K562 (cell line): Measurements from ENCODE around the gene NBEAL1. TPM values are rescaled to one million over a fixed set of nuclear protein-coding genes. Genes with fewer than 3 reads are reported as not detected.

Experiments
- ATAC-seq: fragments of 200-7000 bp; cut with Tn5 transposase; 3 replicates; pipeline ENCODE4 v1.9.1; 2020; ENCODE audit warnings: moderate library complexity
- BruUV-seq: library from RNA; stranded (reverse); fragments of 400-500 nt; replicated peaks from 2 replicates; lab custom pipeline; 2021; lab: Mats Ljungman, UMichigan
- CTCF ChIA-PET: fragments of 300-600 bp; formaldehyde crosslinking; extraction: SDS; loops from one replicate; lab custom pipeline; 2021; ENCODE audit warnings: low intra/inter-chr PET ratio; lab: Yijun Ruan, JAX
- POLR2A ChIA-PET: fragments of 300-600, 350-650 bp; sonication (Branson Sonifier 250); formaldehyde crosslinking; extraction: SDS; loops from one replicate; lab custom pipeline; 2021; ENCODE audit warnings: antibody characterized with exemption, inconsistent platforms; lab: Yijun Ruan, JAX
- DNase-seq, 4 experiments: peaks; one replicate each; pipeline versions ENCODE4 v3.0.0 to v3.0.0-alpha.2; 2011 to 2018; ENCODE audit warnings: low spot score in 3 of 4, mixed read lengths in 3 of 4; ENCODE audit errors: extremely low read depth in 1 of 4
- FAIRE-seq: peaks from 2 replicates; lab custom pipeline; 2011; peaks lifted over from hg19 to GRCh38; lab: Jason Lieb, UNC
- H2AFZ ChIP-seq: 2 replicates; pipeline ENCODE4 v1.6.0; 2011; ENCODE audit warnings: low read depth, low read length, control low read depth, inconsistent platforms
- H3K27ac ChIP-seq: fragments of 200-600 bp; 3 replicates; pipeline ENCODE4 v1.8.0; 2011; ENCODE audit warnings: low read depth, mild to moderate bottlenecking, control low read depth, inconsistent platforms, low read length, moderate library complexity, mixed read lengths; ENCODE audit errors: extremely low read depth
- H3K27me3 ChIP-seq, 2 experiments: fragments of 300-600 bp in 1 of 2; 2 replicates in 1 of 2; 3 replicates in 1 of 2; pipeline versions ENCODE4 v1.6.0 to v1.8.0; 2011; ENCODE audit warnings: inconsistent platforms in 2 of 2, low read length in 2 of 2, mild to moderate bottlenecking in 1 of 2, mixed read lengths in 1 of 2, moderate library complexity in 1 of 2; ENCODE audit not compliant: control insufficient read depth in 2 of 2, insufficient read depth in 2 of 2
- H3K36me3 ChIP-seq: fragments of 300-600 bp; 3 replicates; pipeline ENCODE4 v1.8.0; 2011; ENCODE audit warnings: mild to moderate bottlenecking, low read length, inconsistent platforms; ENCODE audit not compliant: control insufficient read depth, insufficient read depth
- H3K4me1 ChIP-seq, 2 experiments: fragments of 200-600 bp in 1 of 2; replicated peaks in 1 of 2; 2 replicates in 1 of 2; 3 replicates in 1 of 2; pipeline versions ENCODE4 v1.5.1 to v1.8.0; 2011; ENCODE audit warnings: inconsistent platforms in 2 of 2, low read length in 2 of 2, mild to moderate bottlenecking in 1 of 2, mixed read lengths in 1 of 2, moderate library complexity in 1 of 2; ENCODE audit not compliant: control insufficient read depth in 2 of 2, insufficient read depth in 2 of 2
- H3K4me2 ChIP-seq: 2 replicates; pipeline ENCODE4 v1.6.1; 2011; ENCODE audit warnings: low read length, control low read depth, inconsistent platforms, mixed read lengths; ENCODE audit not compliant: insufficient read depth
- H3K4me3 ChIP-seq: fragments of 200-600 bp; sonication (generic), shearing (Covaris generic); 2 replicates; pipeline ENCODE4 v1.5.1; 2016; ENCODE audit warnings: control low read depth, inconsistent platforms
- H3K79me2 ChIP-seq: fragments of 200-600 bp; 3 replicates; pipeline ENCODE4 v1.8.0; 2011; ENCODE audit warnings: low read length, inconsistent platforms; ENCODE audit not compliant: control insufficient read depth, insufficient read depth
- H3K9ac ChIP-seq, 2 experiments: 2 replicates each; pipeline versions ENCODE4 v1.6.0 to v1.6.1; 2011; ENCODE audit warnings: low read depth in 2 of 2, low read length in 2 of 2, control low read depth in 1 of 2, inconsistent platforms in 1 of 2, mild to moderate bottlenecking in 1 of 2, mixed read lengths in 1 of 2; ENCODE audit not compliant: insufficient read depth in 1 of 2
- H3K9me1 ChIP-seq: one replicate; pipeline ENCODE4 v1.6.0; 2011; ENCODE audit warnings: inconsistent platforms, mild to moderate bottlenecking, low read length, moderate library complexity; ENCODE audit not compliant: control insufficient read depth, insufficient read depth
- H3K9me3 ChIP-seq: replicated peaks from 2 replicates; pipeline ENCODE4 v1.5.1; 2011; ENCODE audit warnings: low read depth, low read length, inconsistent platforms; ENCODE audit not compliant: control insufficient read depth, insufficient read depth
- H4K20me1 ChIP-seq: replicated peaks from 2 replicates; pipeline ENCODE4 v1.6.1; 2011; ENCODE audit warnings: low read length, inconsistent platforms, mixed read lengths; ENCODE audit not compliant: control insufficient read depth, insufficient read depth
- ASH1L ChIP-seq: fragments of 450-650 bp; IDR thresholded peaks from 2 replicates; pipeline ENCODE4 v1.6.1; 2018; ENCODE audit warnings: borderline replicate concordance, mild to moderate bottlenecking, low read depth; ENCODE audit not compliant: partially characterized antibody
- CEBPB ChIP-seq: fragments of 450-650 bp; IDR thresholded peaks from 2 replicates; pipeline ENCODE4 v1.6.1; 2016; ENCODE audit warnings: missing genetic modification characterization, missing compliant biosample characterization
- GTF2E2 ChIP-seq: fragments of 200-800 bp; sonication (Bioruptor generic); IDR thresholded peaks from 2 replicates; pipeline ENCODE4 v1.6.1; 2016; ENCODE audit warnings: missing genetic modification characterization, missing compliant biosample characterization
- HBP1 ChIP-seq: fragments of 450-650 bp; formaldehyde crosslinking; IDR thresholded peaks from 2 replicates; pipeline ENCODE4 v1.4.0; 2022; ENCODE audit warnings: missing genetic modification characterization
- NBN ChIP-seq: fragments of 450-650 bp; IDR thresholded peaks from 2 replicates; pipeline ENCODE4 v1.6.1; 2016; ENCODE audit warnings: low read depth, mild to moderate bottlenecking
- ZBTB12 ChIP-seq: fragments of 250-450 bp; sonication (Bioruptor Pico); IDR thresholded peaks from 2 replicates; pipeline ENCODE4 v1.4.0; 2020
- ZNF175 ChIP-seq: fragments of 200-800 bp; sonication (Bioruptor generic); IDR thresholded peaks from 2 replicates; pipeline ENCODE4 v1.6.1; 2016; ENCODE audit warnings: low read depth, mild to moderate bottlenecking, missing genetic modification characterization, missing compliant biosample characterization
- ZNF696 ChIP-seq: fragments of 250-450 bp; sonication (Bioruptor Pico); conservative IDR thresholded peaks from 2 replicates; pipeline ENCODE4 v1.4.0; 2020; ENCODE audit warnings: mild to moderate bottlenecking, moderate library complexity
- WGBS: fragments of 100-300 bp; shearing (Covaris generic); methylation state at CpG from one replicate; pipeline ENCODE4 v1.1.6; 2016; ENCODE audit warnings: low coverage, mixed read lengths; ENCODE audit not compliant: insufficient coverage; ENCODE audit errors: missing lambda C conversion rate; 5-methylcytosine and 5-hydroxymethylcytosine counted together
- in situ Hi-C: fragments of 300-500 bp; cut with MboI; formaldehyde crosslinking; loops from 4 replicates; pipeline ENCODE4 v1.15.0; 2018; ENCODE audit warnings: inconsistent platforms, mixed read lengths
- intact Hi-C: fragments of 100-400 bp; cut with micrococcal nuclease; formaldehyde crosslinking; loops from 2 replicates; pipeline ENCODE4 v1.14.2; 2022
- polyA plus RNA-seq, 8 experiments: library from polyadenylated mRNA; depleted of rRNA in 4 of 8; stranded (reverse) in 5 of 8; unstranded in 3 of 8; fragments of >200 nt; fragmentation: Nextera tagmentation in 2 of 8; fragmentation: Illumina TruSeq in 1 of 8; extraction: Ambion mirVana in 2 of 8; extraction: Trizol in 1 of 8; gene quantifications; 2 replicates each; pipeline versions ENCODE4 v1.2.1 to v1.2.3, GENCODE V29; 2011 to 2014; ENCODE audit warnings: inconsistent platforms in 1 of 8, missing spikeins in 1 of 8
- total RNA-seq, 7 experiments: library from RNA; depleted of rRNA in 6 of 7; stranded (reverse); fragments of >200 nt in 6 of 7; fragmentation: Illumina TruSeq in 2 of 7; extraction: Trizol in 2 of 7; gene quantifications; 2 replicates each; pipeline versions ENCODE4 v1.2.1 to v1.2.3, GENCODE V29; 2011 to 2021; ENCODE audit warnings: low replicate concordance in 1 of 7

Gene NBEAL1
- total and polyA plus RNA-seq, 9 of the 15 experiments (the other 6 are each of a cell fraction or from before 2014, with no cell fraction given): 2.1 to 13.5 (median 7.3) TPM

- H3K4me2 ChIP-seq: no peak overlapping the region
- ATAC-seq (no peak), FAIRE-seq (no peak), DNase-seq (no peak)
- no peaks in the 10 kb centered on the region for H4K20me1 ChIP-seq
- no TSS peak for BruUV-seq
- no peak overlapping the region for H3K4me3 ChIP-seq
- no peaks in the 10 kb centered on the region for H3K27me3 ChIP-seq
- WGBS: 44% methylated on average over 2 of the region's 3 CpGs
- H2AFZ ChIP-seq: no peak overlapping the region
- no peak for TF ChIP-seq HBP1 (CRISPR knock-in tag)
- no peak for TF ChIP-seq CEBPB (tag)
- no peak for TF ChIP-seq NBN
- TF ChIP-seq ZBTB12 (CRISPR knock-in tag): no peak
- TF ChIP-seq ASH1L: no peak
- TF ChIP-seq ZNF696: no peak
- no peak for TF ChIP-seq ZNF175 (CRISPR knock-in tag)
- TF ChIP-seq GTF2E2 (tag): no peak
- no peak overlapping the region for H3K27ac ChIP-seq
- POLR2A ChIA-PET: no interaction called here
- H3K9me1 ChIP-seq: no peaks in the 10 kb centered on the region
- no peaks in the 10 kb centered on the region for H3K4me1 ChIP-seq
- H3K9me3 ChIP-seq: no peaks in the 10 kb centered on the region
- in situ Hi-C loops: no loop called here
- intact Hi-C loops: no loop called here
- CTCF ChIA-PET: no interaction called here
- no peaks in the 10 kb centered on the region for H3K79me2 ChIP-seq
- no peaks in the 10 kb centered on the region; the same call in 2 of the 3 replicates for H3K36me3 ChIP-seq
- H3K9ac ChIP-seq: no peak overlapping the region
These were observed 62.8 kb downstream of the NBEAL1 start for GRCh38 chr2:203077451-203077850.
